Measurements from ENCODE around the gene SLC66A2. TPM values are rescaled to one million over a fixed set of nuclear protein-coding genes. Genes with fewer than 3 reads are reported as not detected.

The SLC66A2 gene
- total RNA-seq, 1 experiment from 2014 or later = 13.0 TPM

GRCh38 chr18:79906706-79907105, 44.7 kb downstream of the SLC66A2 start:
- Histone ChIP-seq H2AK5ac (ENCODE audit: insufficient read length, low read length) (no peak overlapping the region), H3K4ac (ENCODE audit: low read depth, low read length) (no peak overlapping the region), H4K91ac (ENCODE audit: insufficient read length, low read depth, low read length) (no peak overlapping the region), H4K8ac (replicated peaks; ENCODE audit: insufficient read length, low read depth, low read length) (no peak overlapping the region), H2AFZ (ENCODE audit: low read length) (no peak overlapping the region), H4K20me1 (ENCODE audit: control insufficient read depth, insufficient read depth, insufficient read length) (no peaks in the 10 kb centered on the region), H3K4me2 (ENCODE audit: insufficient read depth, insufficient read length, low read length) (no peak overlapping the region), H2BK20ac (ENCODE audit: low read depth, low read length, poor library complexity, severe bottlenecking) (no peak overlapping the region), H3K18ac (ENCODE audit: insufficient read length, low read depth, low read length) (no peak overlapping the region), H4K5ac (ENCODE audit: insufficient read length, low read depth, low read length) (no peak overlapping the region), H3K9me3 (ENCODE audit: control insufficient read depth, low read depth, low read length) (no peaks in the 10 kb centered on the region), H2BK5ac (ENCODE audit: insufficient read length, low read length) (no peak overlapping the region), H3T11ph (ENCODE audit: low read length) (no peak overlapping the region), H3K79me1 (ENCODE audit: insufficient read depth, low read depth, low read length, poor library complexity, severe bottlenecking) (no peaks in the 10 kb centered on the region), H3K23me2 (ENCODE audit: insufficient read length, low read depth, low read length, poor library complexity, severe bottlenecking) (no peaks in the 10 kb centered on the region), H3K9ac (ENCODE audit: extremely low read depth, insufficient read length, low read length) (no peak overlapping the region), H3K4me1 (ENCODE audit: insufficient read depth, low read length) (no peaks in the 10 kb centered on the region), H3K27ac (ENCODE audit: insufficient read length, low read depth, low read length) (no peak overlapping the region), H3K79me2 (ENCODE audit: insufficient read depth, low read length) (no peaks in the 10 kb centered on the region), H3K14ac (ENCODE audit: insufficient read depth, low read length) (no peak overlapping the region), H3K27me3 (ENCODE audit: insufficient read depth, low read length) (no peaks in the 10 kb centered on the region), H2BK12ac (ENCODE audit: insufficient read length, low read depth, low read length) (no peak overlapping the region), H3K23ac (ENCODE audit: insufficient read length, low read depth, low read length) (no peak overlapping the region), H3K56ac (ENCODE audit: insufficient read length, low read depth, low read length) (no peak overlapping the region), H2BK120ac (ENCODE audit: low read depth, low read length, poor library complexity, severe bottlenecking) (no peak overlapping the region), H2BK15ac (ENCODE audit: low read depth, low read length) (no peak overlapping the region)
- Mint-ChIP-seq H3K4me1 (0 out of 4 replicates have a peak, but pooled peaks cover 0 to 8% of the 10 kb centered on the region in 2 experiments), H3K36me3 (ENCODE audit: insufficient read depth in 1 of 3, low read depth in 3 of 3) (peaks cover 7 to 31% (median 13%) of the 10 kb centered on the region in 3 experiments), H3K27me3 (ENCODE audit: low read depth) (peaks cover 1% of the 10 kb centered on the region), H3K9me3 (peaks cover 5 to 16% of the 10 kb centered on the region in 2 experiments), H3K27ac (no peak overlapping the region), H3K4me3 (no peak overlapping the region)
- no peak for DNase-seq
- TF ChIP-seq CTCF (conservative IDR thresholded peaks at IDR 0.05) = no peak
- no CpG with 5 or more reads among the region's 2 CpGs for WGBS (ENCODE audit: extremely low coverage, insufficient read length, low lambda C conversion rate)
